NCI-H1092 (cell line): ENCODE measurements around the gene ATP7B.
"Not testable (repeated sequence)": the region's sequence is repeated elsewhere in the genome, so short reads cannot be mapped to it uniquely, and the experiment has no call there.

Source experiments
- DNase-seq: peaks from one replicate; lab custom pipeline; 2025; lab: John Stamatoyannopoulos, UW

ATP7B gene

GRCh38 chr13:51922771-51923480 is 88.3 kb downstream of the ATP7B start:
- no peak for DNase-seq

GRCh38 chr13:51921790-51922740 is 89.2 kb downstream of the ATP7B start:
- no peak for DNase-seq

- DNase-seq: no peak
These were observed 90.5 kb downstream of the ATP7B start for GRCh38 chr13:51920786-51921185.

GRCh38 chr13:51920267-51920666 is 91.0 kb downstream of the ATP7B start:
- DNase-seq: no peak

- no peak for DNase-seq
These were observed 91.7 kb downstream of the ATP7B start for GRCh38 chr13:51919531-51919930.

GRCh38 chr13:51916962-51917361 is 94.3 kb downstream of the ATP7B start:
- DNase-seq: no peak

- no peak for DNase-seq
These were observed 95.0 kb downstream of the ATP7B start for GRCh38 chr13:51916051-51916818.

GRCh38 chr13:51914137-51914493 is 97.1 kb downstream of the ATP7B start:
- no peak for DNase-seq

- no peak for DNase-seq
These were observed 97.7 kb downstream of the ATP7B start for GRCh38 chr13:51913421-51914136.

- no peak for DNase-seq
These were observed 98.6 kb downstream of the ATP7B start for GRCh38 chr13:51912511-51913225.

- peak; percentile 69 for DNase-seq
These were observed 99.2 kb downstream of the ATP7B start for GRCh38 chr13:51912091-51912490.

GRCh38 chr13:51910508-51910907 is 100.7 kb downstream of the ATP7B start:
- no peak for DNase-seq

- DNase-seq: not testable (repeated sequence)
These were observed 102.0 kb downstream of the ATP7B start for GRCh38 chr13:51909265-51909664.

GRCh38 chr13:51907040-51907732 is 104.1 kb downstream of the ATP7B start:
- DNase-seq: no peak

GRCh38 chr13:51906581-51906980 is 104.7 kb downstream of the ATP7B start:
- peak; percentile 12 for DNase-seq

GRCh38 chr13:51905787-51906186 is 105.5 kb downstream of the ATP7B start:
- DNase-seq: no peak

- no peak for DNase-seq
These were observed 108.5 kb downstream of the ATP7B start for GRCh38 chr13:51902776-51903175.

- DNase-seq: no peak
These were observed 110.8 kb downstream of the ATP7B start for GRCh38 chr13:51900471-51900870.

- DNase-seq: no peak
These were observed 115.1 kb downstream of the ATP7B start for GRCh38 chr13:51895906-51896888.
